ENCODE measurements around the gene SARS1.

SARS1 gene

DNA sequence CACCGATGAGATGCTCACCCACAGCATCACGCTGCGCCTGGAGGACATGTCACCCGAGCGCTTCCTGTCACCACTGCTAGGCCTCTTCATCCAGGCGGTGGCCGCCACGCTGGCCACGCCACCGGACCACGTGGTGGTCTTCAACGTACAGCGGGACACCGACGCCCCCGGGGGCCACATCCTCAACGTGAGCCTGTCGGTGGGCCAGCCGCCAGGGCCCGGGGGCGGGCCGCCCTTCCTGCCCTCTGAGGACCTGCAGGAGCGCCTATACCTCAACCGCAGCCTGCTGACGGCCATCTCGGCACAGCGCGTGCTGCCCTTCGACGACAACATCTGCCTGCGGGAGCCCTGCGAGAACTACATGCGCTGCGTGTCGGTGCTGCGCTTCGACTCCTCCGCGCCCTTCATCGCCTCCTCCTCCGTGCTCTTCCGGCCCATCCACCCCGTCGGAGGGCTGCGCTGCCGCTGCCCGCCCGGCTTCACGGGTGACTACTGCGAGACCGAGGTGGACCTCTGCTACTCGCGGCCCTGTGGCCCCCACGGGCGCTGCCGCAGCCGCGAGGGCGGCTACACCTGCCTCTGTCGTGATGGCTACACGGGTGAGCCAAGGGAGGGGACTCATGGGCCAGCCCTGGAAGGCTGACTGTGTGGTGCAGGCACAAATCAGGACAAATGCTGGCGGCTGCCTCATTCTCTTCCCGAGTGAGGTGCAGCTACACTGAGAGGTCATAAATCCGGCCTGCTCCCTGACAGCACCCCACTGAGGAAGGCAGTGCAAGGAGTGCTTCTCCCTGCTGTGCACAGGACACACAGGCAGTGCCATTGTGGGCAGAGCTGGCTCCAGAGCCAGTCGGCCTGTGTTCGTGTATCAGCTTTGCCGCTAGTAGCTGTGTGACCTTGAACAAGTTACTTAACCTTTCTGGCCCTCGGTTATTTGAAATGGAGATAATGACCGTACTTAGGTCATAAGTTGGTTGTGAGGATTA lies 45.1 kb downstream of the SARS1 start:
- Histone ChIP-seq H3K27me3 (ENCODE audit: insufficient read depth, low read length) (no peaks in the 10 kb centered on the region), H3K36me3 (ENCODE audit: insufficient read depth, low read length) (peaks cover 52% of the 10 kb centered on the region), H3K4me1 (ENCODE audit: insufficient read depth, low read length) (peaks cover 69% of the 10 kb centered on the region)

DNA sequence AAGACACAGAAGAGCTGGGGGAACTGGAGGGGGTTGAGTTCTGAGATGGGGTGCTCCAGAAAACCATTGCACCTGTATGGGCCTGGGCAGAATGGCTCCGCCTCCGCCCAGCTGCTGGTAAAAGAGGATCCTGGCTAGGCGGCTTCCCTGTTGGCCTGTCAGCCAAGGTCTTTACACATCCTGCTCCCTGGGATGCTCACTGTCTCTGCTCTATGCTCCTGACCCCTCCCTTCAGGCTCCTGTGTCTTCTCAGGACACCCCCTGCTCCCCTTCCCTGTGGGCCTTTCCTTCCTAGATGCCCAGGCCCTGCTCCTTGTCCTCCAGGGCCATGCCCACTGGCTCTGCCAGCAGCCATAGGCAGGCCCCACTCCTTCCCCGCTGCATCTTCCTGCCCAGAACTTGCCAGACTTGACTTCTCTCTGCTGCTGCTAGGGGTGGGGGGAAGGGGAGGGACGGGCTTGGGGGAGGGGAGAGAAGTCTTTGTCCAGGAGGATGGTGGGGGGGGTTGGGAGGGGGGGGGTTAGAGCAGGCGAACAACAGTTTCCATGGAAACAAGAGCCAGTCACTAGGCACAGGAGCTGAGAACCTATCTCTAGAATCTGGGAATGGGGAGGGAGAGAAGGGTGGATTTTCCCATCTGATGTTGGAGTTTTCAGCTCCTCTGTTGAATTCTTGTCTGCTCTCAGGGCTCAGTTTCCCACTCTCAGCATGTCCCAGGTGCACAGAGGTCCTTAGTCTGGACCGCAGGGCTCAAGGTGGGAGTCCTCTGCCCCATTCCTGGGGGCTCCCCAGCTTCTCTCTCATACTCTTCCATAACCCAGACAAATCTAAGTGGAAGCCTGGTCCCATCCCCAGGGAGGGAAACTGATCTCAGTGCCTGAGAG lies 46.2 kb downstream of the SARS1 start:
- Histone ChIP-seq H3K27me3 (ENCODE audit: insufficient read depth, low read length) (no peaks in the 10 kb centered on the region), H2AFZ (ENCODE audit: low read depth, low read length) (no peak overlapping the region), H3K36me3 (ENCODE audit: insufficient read depth, low read length) (peaks cover 61% of the 10 kb centered on the region), H3K9me3 (ENCODE audit: low read length) (no peaks in the 10 kb centered on the region), H3K4me1 (ENCODE audit: insufficient read depth, low read length) (peaks cover 57% of the 10 kb centered on the region), H3K4me3 (ENCODE audit: low read length) (no peak overlapping the region)

More for the DNA sequence above, 45.1 kb downstream of the SARS1 start:
- Histone ChIP-seq H3K9me3 (ENCODE audit: low read length) (no peaks in the 10 kb centered on the region), H3K4me3 (ENCODE audit: low read length) (no peak overlapping the region), H2AFZ (ENCODE audit: low read depth, low read length) (no peak overlapping the region)

DNA sequence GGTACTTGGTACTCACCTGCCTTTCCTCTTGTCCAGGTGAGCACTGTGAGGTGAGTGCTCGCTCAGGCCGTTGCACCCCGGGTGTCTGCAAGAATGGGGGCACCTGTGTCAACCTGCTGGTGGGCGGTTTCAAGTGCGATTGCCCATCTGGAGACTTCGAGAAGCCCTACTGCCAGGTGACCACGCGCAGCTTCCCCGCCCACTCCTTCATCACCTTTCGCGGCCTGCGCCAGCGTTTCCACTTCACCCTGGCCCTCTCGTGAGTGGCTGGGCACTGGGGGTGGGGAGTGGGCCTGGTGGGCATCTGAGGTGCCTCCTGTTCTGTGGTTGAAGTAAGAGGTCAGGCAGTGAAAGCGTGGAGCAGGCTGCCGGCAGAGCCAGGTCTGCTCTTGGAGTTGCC lies 47.3 kb downstream of the SARS1 start:
- Histone ChIP-seq H3K27me3 (ENCODE audit: insufficient read depth, low read length) (no peaks in the 10 kb centered on the region), H3K4me3 (ENCODE audit: low read length) (no peak overlapping the region), H2AFZ (ENCODE audit: low read depth, low read length) (no peak overlapping the region), H3K9me3 (ENCODE audit: low read length) (no peaks in the 10 kb centered on the region), H3K4me1 (ENCODE audit: insufficient read depth, low read length) (peaks cover 47% of the 10 kb centered on the region), H3K36me3 (ENCODE audit: insufficient read depth, low read length) (peaks cover 72% of the 10 kb centered on the region)

DNA sequence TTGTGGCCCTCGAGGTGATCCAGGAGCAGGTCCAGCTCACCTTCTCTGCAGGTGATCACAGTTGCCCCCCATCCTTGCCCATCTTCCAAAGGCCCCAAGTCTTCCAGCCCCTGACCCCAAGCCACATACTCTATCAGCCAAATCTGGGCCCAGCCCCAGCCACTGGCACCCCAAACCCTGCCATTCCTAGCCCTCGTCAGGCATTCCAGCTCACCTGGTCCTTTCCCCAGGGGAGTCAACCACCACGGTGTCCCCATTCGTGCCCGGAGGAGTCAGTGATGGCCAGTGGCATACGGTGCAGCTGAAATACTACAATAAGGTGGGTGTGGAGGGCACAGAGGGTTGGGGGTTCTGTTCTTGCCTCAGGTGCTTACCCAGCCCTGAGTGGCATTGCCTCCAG lies 47.9 kb downstream of the SARS1 start:
- no peaks in the 10 kb centered on the region for H3K9me3 ChIP-seq (ENCODE audit: low read length)
- H3K4me3 ChIP-seq (ENCODE audit: low read length) = no peak overlapping the region
- H3K36me3 ChIP-seq (ENCODE audit: insufficient read depth, low read length) = peaks cover 70% of the 10 kb centered on the region
- H3K27me3 ChIP-seq (ENCODE audit: insufficient read depth, low read length) = no peaks in the 10 kb centered on the region
- peaks cover 42% of the 10 kb centered on the region for H3K4me1 ChIP-seq (ENCODE audit: insufficient read depth, low read length)
- H2AFZ ChIP-seq (ENCODE audit: low read depth, low read length) = no peak overlapping the region

DNA sequence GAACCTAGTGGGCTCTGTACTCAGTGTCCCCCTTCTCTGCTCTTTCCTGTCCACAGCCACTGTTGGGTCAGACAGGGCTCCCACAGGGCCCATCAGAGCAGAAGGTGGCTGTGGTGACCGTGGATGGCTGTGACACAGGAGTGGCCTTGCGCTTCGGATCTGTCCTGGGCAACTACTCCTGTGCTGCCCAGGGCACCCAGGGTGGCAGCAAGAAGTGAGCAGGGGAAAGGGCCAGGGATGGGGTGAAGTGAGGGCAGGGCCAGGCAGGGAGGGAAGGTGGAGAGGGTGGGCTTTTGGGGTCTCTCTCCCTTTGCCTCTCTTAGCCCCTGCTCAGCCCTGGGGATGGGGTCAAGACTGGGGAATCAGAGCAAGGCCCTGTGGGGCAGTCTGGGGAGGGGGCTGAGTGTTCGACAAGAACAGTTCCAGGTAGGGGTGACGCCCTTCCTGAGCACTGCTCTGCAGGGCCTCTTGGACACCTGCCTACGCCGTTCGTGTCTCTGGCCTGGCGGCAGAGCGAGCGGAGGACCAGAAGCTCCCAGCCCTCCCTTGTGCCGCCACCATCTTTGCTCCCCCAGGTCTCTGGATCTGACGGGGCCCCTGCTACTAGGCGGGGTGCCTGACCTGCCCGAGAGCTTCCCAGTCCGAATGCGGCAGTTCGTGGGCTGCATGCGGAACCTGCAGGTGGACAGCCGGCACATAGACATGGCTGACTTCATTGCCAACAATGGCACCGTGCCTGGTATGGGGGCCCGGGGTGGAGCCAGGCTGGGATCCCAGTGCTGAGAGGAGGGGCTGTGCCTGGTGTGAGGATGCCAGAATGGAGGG lies 48.7 kb downstream of the SARS1 start:
- Histone ChIP-seq H3K4me1 (ENCODE audit: insufficient read depth, low read length) (peaks cover 37% of the 10 kb centered on the region), H2AFZ (ENCODE audit: low read depth, low read length) (no peak overlapping the region), H3K9me3 (ENCODE audit: low read length) (no peaks in the 10 kb centered on the region), H3K27me3 (ENCODE audit: insufficient read depth, low read length) (no peaks in the 10 kb centered on the region), H3K36me3 (ENCODE audit: insufficient read depth, low read length) (peaks cover 76% of the 10 kb centered on the region), H3K4me3 (ENCODE audit: low read length) (no peak overlapping the region)

DNA sequence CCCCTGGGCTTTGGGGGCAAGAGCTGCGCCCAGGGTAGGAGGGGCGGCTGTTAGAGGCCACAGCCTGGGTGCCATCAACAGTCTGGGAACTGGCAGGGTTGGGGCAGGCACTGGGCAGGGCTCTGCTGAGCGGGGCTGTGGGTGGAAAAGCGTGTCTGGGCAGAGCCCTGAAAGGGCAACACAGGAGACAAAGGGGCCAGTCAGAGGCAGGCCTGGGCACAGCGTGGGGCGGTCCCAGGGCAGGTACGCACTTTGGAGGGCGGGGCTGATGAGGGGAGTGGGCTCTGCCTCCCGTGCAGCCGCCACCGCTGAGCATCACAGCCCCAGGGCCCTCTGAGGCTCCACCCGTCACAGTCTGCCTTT lies 49.5 kb downstream of the SARS1 start:
- no peak overlapping the region for H2AFZ ChIP-seq (ENCODE audit: low read depth, low read length)
- no peak overlapping the region for H3K4me3 ChIP-seq (ENCODE audit: low read length)
- H3K27me3 ChIP-seq (ENCODE audit: insufficient read depth, low read length) = no peaks in the 10 kb centered on the region
- peaks cover 81% of the 10 kb centered on the region for H3K36me3 ChIP-seq (ENCODE audit: insufficient read depth, low read length)
- H3K9me3 ChIP-seq (ENCODE audit: low read length) = no peaks in the 10 kb centered on the region
- H3K4me1 ChIP-seq (ENCODE audit: insufficient read depth, low read length) = peaks cover 29% of the 10 kb centered on the region

DNA sequence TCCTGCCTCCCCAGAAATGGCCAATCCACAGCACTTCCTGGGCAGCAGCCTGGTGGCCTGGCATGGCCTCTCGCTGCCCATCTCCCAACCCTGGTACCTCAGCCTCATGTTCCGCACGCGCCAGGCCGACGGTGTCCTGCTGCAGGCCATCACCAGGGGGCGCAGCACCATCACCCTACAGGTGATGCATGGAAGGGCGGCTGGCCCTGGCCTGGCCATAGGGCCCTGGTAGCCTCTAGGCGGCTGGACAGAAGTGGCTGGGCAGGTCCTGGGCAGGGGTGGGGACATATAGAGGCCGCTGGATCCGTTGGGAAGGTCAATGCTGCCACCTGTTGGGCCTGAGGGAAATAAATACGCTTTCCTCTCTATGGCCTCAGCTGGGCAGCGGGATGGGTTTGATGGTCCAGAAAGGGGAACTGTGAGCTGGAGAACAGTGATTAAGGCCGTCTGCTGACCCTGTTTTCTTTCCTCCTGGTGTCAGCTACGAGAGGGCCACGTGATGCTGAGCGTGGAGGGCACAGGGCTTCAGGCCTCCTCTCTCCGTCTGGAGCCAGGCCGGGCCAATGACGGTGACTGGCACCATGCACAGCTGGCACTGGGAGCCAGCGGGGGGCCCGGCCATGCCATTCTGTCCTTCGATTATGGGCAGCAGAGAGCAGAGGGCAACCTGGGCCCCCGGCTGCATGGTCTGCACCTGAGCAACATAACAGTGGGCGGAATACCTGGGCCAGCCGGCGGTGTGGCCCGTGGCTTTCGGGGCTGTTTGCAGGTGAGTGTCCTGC lies 50.1 kb downstream of the SARS1 start:
- peaks cover 81% of the 10 kb centered on the region for H3K36me3 ChIP-seq (ENCODE audit: insufficient read depth, low read length)

DNA sequence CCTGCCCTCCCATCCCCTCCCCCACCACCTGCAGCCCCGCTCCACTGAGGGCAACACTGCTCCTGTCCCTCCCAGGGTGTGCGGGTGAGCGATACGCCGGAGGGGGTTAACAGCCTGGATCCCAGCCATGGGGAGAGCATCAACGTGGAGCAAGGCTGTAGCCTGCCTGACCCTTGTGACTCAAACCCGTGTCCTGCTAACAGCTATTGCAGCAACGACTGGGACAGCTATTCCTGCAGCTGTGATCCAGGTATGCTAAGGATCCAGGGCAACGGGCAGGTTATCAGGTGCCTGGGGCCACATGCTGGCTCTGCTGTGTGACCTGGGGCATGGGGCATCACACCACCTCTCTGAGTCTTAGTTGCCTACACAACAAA lies 50.6 kb downstream of the SARS1 start:
- H2AFZ ChIP-seq (ENCODE audit: low read depth, low read length) = no peak overlapping the region
- peaks cover 17% of the 10 kb centered on the region for H3K4me1 ChIP-seq (ENCODE audit: insufficient read depth, low read length)
- peaks cover 81% of the 10 kb centered on the region for H3K36me3 ChIP-seq (ENCODE audit: insufficient read depth, low read length)
- H3K4me3 ChIP-seq (ENCODE audit: low read length) = no peak overlapping the region
- H3K27me3 ChIP-seq (ENCODE audit: insufficient read depth, low read length) = no peaks in the 10 kb centered on the region
- H3K9me3 ChIP-seq (ENCODE audit: low read length) = no peaks in the 10 kb centered on the region

More for the DNA sequence above, 50.1 kb downstream of the SARS1 start:
- Histone ChIP-seq H3K27me3 (ENCODE audit: insufficient read depth, low read length) (no peaks in the 10 kb centered on the region), H2AFZ (ENCODE audit: low read depth, low read length) (no peak overlapping the region), H3K4me1 (ENCODE audit: insufficient read depth, low read length) (peaks cover 23% of the 10 kb centered on the region), H3K4me3 (ENCODE audit: low read length) (no peak overlapping the region), H3K9me3 (ENCODE audit: low read length) (no peaks in the 10 kb centered on the region)

DNA sequence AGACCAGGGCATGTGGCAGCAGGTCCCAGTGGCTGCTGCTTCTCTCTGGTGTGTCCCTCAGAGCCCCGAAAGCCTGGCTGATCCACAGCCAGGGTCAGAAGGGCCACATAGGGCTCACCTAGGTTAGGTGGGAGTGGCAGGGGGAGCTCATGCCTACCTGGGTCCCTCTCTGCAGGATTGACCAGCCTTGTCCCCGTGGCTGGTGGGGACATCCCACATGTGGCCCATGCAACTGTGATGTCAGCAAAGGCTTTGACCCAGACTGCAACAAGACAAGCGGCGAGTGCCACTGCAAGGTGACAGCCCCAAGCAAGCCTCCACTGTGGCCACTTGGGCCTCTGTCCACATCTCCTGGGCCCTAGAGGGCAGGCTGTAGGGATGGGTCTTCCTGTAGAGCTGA lies 51.3 kb downstream of the SARS1 start:
- Histone ChIP-seq H3K4me3 (ENCODE audit: low read length) (no peak overlapping the region), H2AFZ (ENCODE audit: low read depth, low read length) (no peak overlapping the region), H3K9me3 (ENCODE audit: low read length) (no peaks in the 10 kb centered on the region), H3K4me1 (ENCODE audit: insufficient read depth, low read length) (peaks cover 12% of the 10 kb centered on the region), H3K27me3 (ENCODE audit: insufficient read depth, low read length) (no peaks in the 10 kb centered on the region), H3K36me3 (ENCODE audit: insufficient read depth, low read length) (peaks cover 87% of the 10 kb centered on the region)

DNA sequence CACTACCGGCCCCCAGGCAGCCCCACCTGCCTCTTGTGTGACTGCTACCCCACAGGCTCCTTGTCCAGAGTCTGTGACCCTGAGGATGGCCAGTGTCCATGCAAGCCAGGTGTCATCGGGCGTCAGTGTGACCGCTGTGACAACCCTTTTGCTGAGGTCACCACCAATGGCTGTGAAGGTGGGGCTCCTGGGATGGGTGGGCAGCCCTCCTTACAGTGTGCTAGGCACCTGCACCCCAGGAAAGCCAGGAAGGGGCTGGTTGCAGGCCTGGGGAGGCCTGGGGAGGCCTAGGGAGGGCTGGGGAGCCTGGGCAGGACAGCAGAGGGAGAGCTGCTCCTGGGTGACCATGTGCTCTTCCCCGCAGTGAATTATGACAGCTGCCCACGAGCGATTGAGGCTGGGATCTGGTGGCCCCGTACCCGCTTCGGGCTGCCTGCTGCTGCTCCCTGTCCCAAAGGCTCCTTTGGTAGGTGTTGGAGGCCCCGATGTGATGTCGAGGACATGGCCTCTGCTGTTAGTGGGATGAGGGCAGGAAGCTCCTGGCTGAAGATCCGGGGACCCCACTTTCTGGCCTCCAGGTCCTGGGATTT lies 52.1 kb downstream of the SARS1 start:
- peaks cover 4% of the 10 kb centered on the region for H3K4me1 ChIP-seq (ENCODE audit: insufficient read depth, low read length)
- H3K27me3 ChIP-seq (ENCODE audit: insufficient read depth, low read length) = no peaks in the 10 kb centered on the region
- H3K36me3 ChIP-seq (ENCODE audit: insufficient read depth, low read length) = peaks cover 91% of the 10 kb centered on the region
- no peak overlapping the region for H3K4me3 ChIP-seq (ENCODE audit: low read length)
- H3K9me3 ChIP-seq (ENCODE audit: low read length) = no peaks in the 10 kb centered on the region
- no peak overlapping the region for H2AFZ ChIP-seq (ENCODE audit: low read depth, low read length)

DNA sequence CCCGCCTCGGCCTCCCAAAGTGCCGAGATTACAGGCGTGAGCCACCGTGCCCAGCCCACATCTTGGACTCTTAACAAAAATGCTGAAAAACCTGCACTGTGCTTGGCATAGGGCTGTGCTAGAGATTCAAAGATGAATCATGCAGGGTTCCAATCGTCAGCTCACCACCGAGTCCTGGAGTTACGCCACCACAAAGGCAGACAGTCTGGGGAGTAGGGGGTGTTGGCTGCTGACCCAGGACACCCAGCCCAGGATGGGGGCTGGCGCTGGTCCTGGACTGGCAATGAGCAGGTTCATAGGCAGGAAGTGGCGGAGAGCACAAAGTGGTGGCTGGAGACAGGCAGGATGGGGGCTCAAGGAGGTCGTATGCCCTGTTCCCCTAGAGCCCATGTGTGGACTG lies 53.2 kb downstream of the SARS1 start:
- Histone ChIP-seq H2AFZ (ENCODE audit: low read depth, low read length) (no peak overlapping the region), H3K4me3 (ENCODE audit: low read length) (no peak overlapping the region)

More for the DNA sequence above, 53.2 kb downstream of the SARS1 start:
- no peaks in the 10 kb centered on the region for H3K4me1 ChIP-seq (ENCODE audit: insufficient read depth, low read length)
- H3K9me3 ChIP-seq (ENCODE audit: low read length) = no peaks in the 10 kb centered on the region
- H3K36me3 ChIP-seq (ENCODE audit: insufficient read depth, low read length) = peaks cover 91% of the 10 kb centered on the region
- H3K27me3 ChIP-seq (ENCODE audit: insufficient read depth, low read length) = no peaks in the 10 kb centered on the region

Data from neuron (in vitro differentiated cells).